K562 (cell line): Measurements from ENCODE around the gene MGAT5. TPM values are rescaled to one million over a fixed set of nuclear protein-coding genes. Genes with fewer than 3 reads are reported as not detected.
A peak's percentile ranks its signal among the peaks of the same experiment; 100 is the strongest.

ENCODE experiments used
- ARID1B ChIP-seq: fragments of 450-650 bp; IDR thresholded peaks from 2 replicates; pipeline ENCODE4 v1.6.1; 2016; ENCODE audit warnings: antibody characterized with exemption, mild to moderate bottlenecking, inconsistent platforms
- ATF3 ChIP-seq, 2 experiments: fragments of 450-650 bp in 1 of 2; sonication (generic) in 1 of 2; formaldehyde crosslinking in 1 of 2; IDR thresholded peaks in 1 of 2; conservative IDR thresholded peaks in 1 of 2; 2 replicates each; pipeline versions ENCODE4 v1.6.1 to v1.8.1; 2016 to 2023; ENCODE audit warnings: mild to moderate bottlenecking in 2 of 2, moderate library complexity in 2 of 2, inconsistent platforms in 1 of 2, missing genetic modification reagents in 1 of 2
- HDAC2 ChIP-seq: fragments of 450-650 bp; IDR thresholded peaks from 2 replicates; pipeline ENCODE4 v1.6.1; 2016; ENCODE audit warnings: mild to moderate bottlenecking
- MXI1 ChIP-seq: IDR thresholded peaks from 2 replicates; pipeline ENCODE4 v1.6.1; 2011; ENCODE audit warnings: low read depth, mild to moderate bottlenecking, improper control_type of control experiment, low read length
- MYNN ChIP-seq, 2 experiments: sonication (generic); formaldehyde crosslinking in 1 of 2; IDR thresholded peaks; 2 replicates each; pipeline versions ENCODE4 v1.5.0 to v1.6.1; 2016 to 2020; ENCODE audit warnings: antibody characterized with exemption in 1 of 2, missing genetic modification reagents in 1 of 2
- NCOA6 ChIP-seq: fragments of 450-650 bp; IDR thresholded peaks from 2 replicates; pipeline ENCODE4 v1.6.1; 2017; ENCODE audit warnings: mild to moderate bottlenecking
- NFIC ChIP-seq: fragments of 450-650 bp; IDR thresholded peaks from 2 replicates; pipeline ENCODE4 v1.6.1; 2017; ENCODE audit warnings: mild to moderate bottlenecking, inconsistent platforms
- PHB ChIP-seq: fragments of 250-450 bp; sonication (Bioruptor Pico); IDR thresholded peaks from 2 replicates; pipeline ENCODE4 v1.5.0; 2021
- POLR2G ChIP-seq: fragments of 200-400 bp; formaldehyde crosslinking; IDR thresholded peaks from 2 replicates; pipeline ENCODE4 v1.6.1; 2017; ENCODE audit warnings: low read depth, mild to moderate bottlenecking, antibody characterized with exemption, low read length, moderate library complexity
- SMARCA4 ChIP-seq: fragments of 450-650 bp; IDR thresholded peaks from 2 replicates; pipeline ENCODE4 v1.6.1; 2016
- THAP12 ChIP-seq: fragments of 250-450 bp; sonication (Bioruptor Pico); IDR thresholded peaks from 2 replicates; pipeline ENCODE4 v1.9.0; 2021; ENCODE audit warnings: mild to moderate bottlenecking, inconsistent platforms
- ZC3H4 ChIP-seq: sonication (generic); formaldehyde crosslinking; IDR thresholded peaks from 2 replicates; pipeline ENCODE4 v1.9.0; 2021; ENCODE audit warnings: missing genetic modification reagents, borderline replicate concordance
- ZC3H8 ChIP-seq: fragments of 450-650 bp; IDR thresholded peaks from 2 replicates; pipeline ENCODE4 v1.6.1; 2017
- ZKSCAN3 ChIP-seq: fragments of 250-450 bp; sonication (Bioruptor Pico); IDR thresholded peaks from 2 replicates; pipeline ENCODE4 v1.4.0; 2020
- ZNF12 ChIP-seq: sonication (generic); formaldehyde crosslinking; IDR thresholded peaks from 2 replicates; pipeline ENCODE4 v1.4.0; 2020; ENCODE audit warnings: mild to moderate bottlenecking, missing genetic modification reagents
- ZNF212 ChIP-seq: fragments of 450-650 bp; formaldehyde crosslinking; IDR thresholded peaks from 2 replicates; pipeline ENCODE4 v1.4.0; 2020; ENCODE audit warnings: mild to moderate bottlenecking
- polyA plus RNA-seq, 8 experiments: library from polyadenylated mRNA; depleted of rRNA in 4 of 8; stranded (reverse) in 5 of 8; unstranded in 3 of 8; fragments of >200 nt; fragmentation: Nextera tagmentation in 2 of 8; fragmentation: Illumina TruSeq in 1 of 8; extraction: Ambion mirVana in 2 of 8; extraction: Trizol in 1 of 8; gene quantifications; 2 replicates each; pipeline versions ENCODE4 v1.2.1 to v1.2.3, GENCODE V29; 2011 to 2014; ENCODE audit warnings: inconsistent platforms in 1 of 8, missing spikeins in 1 of 8
- total RNA-seq, 7 experiments: library from RNA; depleted of rRNA in 6 of 7; stranded (reverse); fragments of >200 nt in 6 of 7; fragmentation: Illumina TruSeq in 2 of 7; extraction: Trizol in 2 of 7; gene quantifications; 2 replicates each; pipeline versions ENCODE4 v1.2.1 to v1.2.3, GENCODE V29; 2011 to 2021; ENCODE audit warnings: low replicate concordance in 1 of 7
- TF ChIP-seq, protein P1 (sequence below): fragments of 450-650 bp; formaldehyde crosslinking; IDR thresholded peaks from 2 replicates; pipeline ENCODE4 v1.4.0; 2020; ENCODE audit warnings: mild to moderate bottlenecking, moderate library complexity
- TF ChIP-seq, protein P2 (sequence below), 2 experiments: IDR thresholded peaks in 1 of 2; conservative IDR thresholded peaks in 1 of 2; 2 replicates each; pipeline ENCODE4 v1.6.1; 2016; ENCODE audit warnings: low read depth in 2 of 2, mild to moderate bottlenecking in 1 of 2, missing compliant biosample characterization in 1 of 2, missing genetic modification characterization in 1 of 2, moderate library complexity in 1 of 2
- TF ChIP-seq, protein P3 (sequence below), 2 experiments: fragments of 200-800 bp in 1 of 2; sonication (Bioruptor generic) in 1 of 2; sonication (generic) in 1 of 2; formaldehyde crosslinking in 1 of 2; IDR thresholded peaks in 1 of 2; conservative IDR thresholded peaks in 1 of 2; 2 replicates each; pipeline versions ENCODE4 v1.5.0 to v1.6.1; 2016 to 2020; ENCODE audit warnings: missing compliant biosample characterization in 1 of 2, missing genetic modification characterization in 1 of 2, missing genetic modification reagents in 1 of 2

The MGAT5 gene
- total and polyA plus RNA-seq, 9 of the 15 experiments (the other 6 are each of a cell fraction or from before 2014, with no cell fraction given): 1.6 to 18.6 (median 11.1) TPM

GRCh38 chr2:134207589-134208209 lies 46.2 kb upstream of the MGAT5 start (continued):
- no peak for TF ChIP-seq ATF3 (IDR thresholded peaks at IDR 0.05)
- no peak for TF ChIP-seq ATF3 (CRISPR knock-in tag; conservative IDR thresholded peaks at IDR 0.05)
- peak; percentile 77 for TF ChIP-seq ARID1B
- no peak for TF ChIP-seq PHB (CRISPR knock-in tag)
- no peak for TF ChIP-seq HDAC2
- no peak; the same call in 1 of the 2 replicates for TF ChIP-seq SMARCA4
- TF ChIP-seq THAP12 (CRISPR knock-in tag): no peak
- TF ChIP-seq, protein P1, sequence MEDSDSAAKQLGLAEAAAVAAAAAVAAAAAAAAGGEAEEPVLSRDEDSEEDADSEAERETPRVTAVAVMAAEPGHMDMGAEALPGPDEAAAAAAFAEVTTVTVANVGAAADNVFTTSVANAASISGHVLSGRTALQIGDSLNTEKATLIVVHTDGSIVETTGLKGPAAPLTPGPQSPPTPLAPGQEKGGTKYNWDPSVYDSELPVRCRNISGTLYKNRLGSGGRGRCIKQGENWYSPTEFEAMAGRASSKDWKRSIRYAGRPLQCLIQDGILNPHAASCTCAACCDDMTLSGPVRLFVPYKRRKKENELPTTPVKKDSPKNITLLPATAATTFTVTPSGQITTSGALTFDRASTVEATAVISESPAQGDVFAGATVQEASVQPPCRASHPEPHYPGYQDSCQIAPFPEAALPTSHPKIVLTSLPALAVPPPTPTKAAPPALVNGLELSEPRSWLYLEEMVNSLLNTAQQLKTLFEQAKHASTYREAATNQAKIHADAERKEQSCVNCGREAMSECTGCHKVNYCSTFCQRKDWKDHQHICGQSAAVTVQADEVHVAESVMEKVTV (CRISPR knock-in tag): peak; percentile 64
- TF ChIP-seq MXI1: no peak
- TF ChIP-seq ZNF12 (CRISPR knock-in tag): no peak
- no peak for TF ChIP-seq NCOA6
- TF ChIP-seq ZC3H8: no peak
- TF ChIP-seq, protein P2, sequence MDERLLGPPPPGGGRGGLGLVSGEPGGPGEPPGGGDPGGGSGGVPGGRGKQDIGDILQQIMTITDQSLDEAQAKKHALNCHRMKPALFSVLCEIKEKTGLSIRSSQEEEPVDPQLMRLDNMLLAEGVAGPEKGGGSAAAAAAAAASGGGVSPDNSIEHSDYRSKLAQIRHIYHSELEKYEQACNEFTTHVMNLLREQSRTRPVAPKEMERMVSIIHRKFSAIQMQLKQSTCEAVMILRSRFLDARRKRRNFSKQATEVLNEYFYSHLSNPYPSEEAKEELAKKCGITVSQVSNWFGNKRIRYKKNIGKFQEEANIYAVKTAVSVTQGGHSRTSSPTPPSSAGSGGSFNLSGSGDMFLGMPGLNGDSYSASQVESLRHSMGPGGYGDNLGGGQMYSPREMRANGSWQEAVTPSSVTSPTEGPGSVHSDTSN (CRISPR knock-in tag; IDR thresholded peaks at IDR 0.05; ENCODE audit: low read depth): no peak
- TF ChIP-seq, protein P2 (tag; conservative IDR thresholded peaks at IDR 0.05; ENCODE audit: low read depth): no peak
- TF ChIP-seq, protein P3, sequence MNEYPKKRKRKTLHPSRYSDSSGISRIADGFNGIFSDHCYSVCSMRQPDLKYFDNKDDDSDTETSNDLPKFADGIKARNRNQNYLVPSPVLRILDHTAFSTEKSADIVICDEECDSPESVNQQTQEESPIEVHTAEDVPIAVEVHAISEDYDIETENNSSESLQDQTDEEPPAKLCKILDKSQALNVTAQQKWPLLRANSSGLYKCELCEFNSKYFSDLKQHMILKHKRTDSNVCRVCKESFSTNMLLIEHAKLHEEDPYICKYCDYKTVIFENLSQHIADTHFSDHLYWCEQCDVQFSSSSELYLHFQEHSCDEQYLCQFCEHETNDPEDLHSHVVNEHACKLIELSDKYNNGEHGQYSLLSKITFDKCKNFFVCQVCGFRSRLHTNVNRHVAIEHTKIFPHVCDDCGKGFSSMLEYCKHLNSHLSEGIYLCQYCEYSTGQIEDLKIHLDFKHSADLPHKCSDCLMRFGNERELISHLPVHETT (CRISPR knock-in tag; conservative IDR thresholded peaks at IDR 0.05 in 1 of 2, IDR thresholded peaks at IDR 0.05 in 1 of 2): no peak
- no peak for TF ChIP-seq MYNN (IDR thresholded peaks at IDR 0.05)
- no peak for TF ChIP-seq MYNN (CRISPR knock-in tag; IDR thresholded peaks at IDR 0.05)
- no peak for TF ChIP-seq POLR2G
- no peak for TF ChIP-seq ZKSCAN3 (CRISPR knock-in tag)
- TF ChIP-seq ZC3H4 (CRISPR knock-in tag): no peak
- TF ChIP-seq NFIC: no peak
- TF ChIP-seq ZNF212: no peak
